Epidermal melanocyte (primary cell): ENCODE measurements around the gene MTMR4.
"Not testable (repeated sequence)": the region's sequence is repeated elsewhere in the genome, so short reads cannot be mapped to it uniquely, and the experiment has no call there.

ENCODE experiments used
- DNase-seq: peaks from one replicate; pipeline ENCODE4 v3.0.0; 2011; ENCODE audit warnings: low spot score; ENCODE audit not compliant: insufficient read length

MTMR4 gene

GRCh38 chr17:58492238-58493121, 22.0 kb downstream of the MTMR4 start:
- no peak for DNase-seq

- no peak for DNase-seq
Observed at GRCh38 chr17:58491510-58492045, 22.9 kb downstream of the MTMR4 start.

DNA sequence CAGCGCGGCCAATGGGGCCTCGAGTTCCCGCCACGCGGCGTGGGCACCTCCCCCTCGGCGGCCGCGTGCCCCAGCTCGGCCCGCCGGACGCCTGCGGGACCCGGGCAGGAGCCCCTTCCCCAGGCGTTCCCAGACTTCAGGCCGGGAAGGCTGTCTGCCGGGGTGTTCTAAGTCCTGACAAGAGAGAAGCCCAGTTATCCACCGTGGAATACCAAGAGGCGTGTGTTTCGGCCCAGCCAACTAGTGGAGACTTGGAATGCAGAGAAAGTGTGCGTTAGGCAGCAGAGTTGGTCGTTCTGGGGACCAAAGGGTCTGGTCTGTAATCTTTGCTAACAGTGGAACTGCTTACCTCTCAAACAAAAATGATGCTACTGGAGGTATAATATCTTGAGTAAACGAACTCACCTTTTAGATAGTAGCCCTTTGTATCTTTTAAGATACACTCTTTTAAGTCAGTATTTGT, 26.0 kb downstream of the MTMR4 start:
- no peak for DNase-seq

DNA sequence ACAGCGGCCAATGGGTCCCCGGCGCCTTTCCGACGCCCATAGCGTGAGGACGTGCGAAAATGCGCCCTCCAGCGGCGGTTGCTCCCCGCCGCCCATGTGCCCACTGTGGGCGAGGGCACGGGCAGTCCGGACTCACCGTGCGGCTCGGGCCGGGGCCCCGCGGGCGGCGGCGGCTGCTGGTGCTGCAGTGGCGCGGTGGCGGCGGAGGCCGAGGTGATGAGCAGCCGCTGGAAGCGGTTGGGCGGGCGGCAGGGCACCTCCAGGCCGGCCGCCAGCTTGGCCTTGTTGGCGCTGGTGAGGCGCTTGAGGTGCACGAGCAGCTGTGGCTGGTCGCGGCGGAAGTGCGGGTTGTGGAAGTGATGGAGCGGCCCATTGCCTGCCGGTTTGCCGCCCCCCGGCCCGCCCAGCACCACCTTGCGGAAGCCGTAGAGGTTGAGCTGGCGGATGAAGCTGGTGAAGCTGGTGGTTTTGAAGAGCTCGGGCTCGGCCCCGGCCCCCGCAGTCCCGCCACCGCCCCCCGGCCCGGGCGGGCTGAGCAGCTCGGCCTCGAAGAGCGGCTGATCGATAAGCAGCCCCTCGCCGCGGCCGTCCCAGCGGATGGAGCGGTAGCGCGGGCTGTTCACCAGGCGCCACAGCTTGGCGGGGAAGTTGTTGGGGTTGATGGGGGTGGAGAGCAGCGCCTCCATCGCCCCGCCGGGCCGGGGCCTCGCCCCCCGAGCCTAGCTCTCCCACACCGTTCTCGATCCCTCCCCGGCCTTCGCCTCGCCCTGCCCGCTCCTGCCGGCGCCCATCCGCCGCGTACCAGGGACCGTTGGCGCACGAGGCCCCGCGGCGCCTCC, 26.6 kb downstream of the MTMR4 start, which contains the start of gene HSF5:
TSS of gene HSF5 (minus strand) at position 820 of the 839 bp plus-strand sequence. CDS start at position 686, 134 bp downstream.
- DNase-seq: no peak

- DNase-seq: no peak
Observed at GRCh38 chr17:58484600-58484999, 29.8 kb downstream of the MTMR4 start.

GRCh38 chr17:58481798-58482197, 32.6 kb downstream of the MTMR4 start:
- not testable (repeated sequence) for DNase-seq

DNA sequence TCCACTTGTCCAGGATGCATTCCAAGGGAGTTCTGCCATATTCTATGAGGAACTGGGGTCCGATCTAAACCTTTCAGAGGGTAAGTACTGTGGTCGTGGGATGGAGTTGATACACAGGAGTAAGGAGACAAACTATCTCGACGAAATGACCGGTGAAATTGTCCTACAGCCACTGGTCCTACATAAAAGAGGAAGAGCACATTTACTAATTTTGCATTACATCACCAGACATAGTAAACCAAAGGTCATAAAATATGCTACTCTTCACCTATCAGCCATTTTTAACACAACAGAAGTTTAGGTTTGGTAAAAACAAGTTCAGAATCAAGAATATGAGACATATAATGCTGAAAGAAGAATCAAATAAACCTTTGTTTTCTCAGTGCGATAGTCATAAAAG, 34.3 kb downstream of the MTMR4 start:
- no peak for DNase-seq

DNA sequence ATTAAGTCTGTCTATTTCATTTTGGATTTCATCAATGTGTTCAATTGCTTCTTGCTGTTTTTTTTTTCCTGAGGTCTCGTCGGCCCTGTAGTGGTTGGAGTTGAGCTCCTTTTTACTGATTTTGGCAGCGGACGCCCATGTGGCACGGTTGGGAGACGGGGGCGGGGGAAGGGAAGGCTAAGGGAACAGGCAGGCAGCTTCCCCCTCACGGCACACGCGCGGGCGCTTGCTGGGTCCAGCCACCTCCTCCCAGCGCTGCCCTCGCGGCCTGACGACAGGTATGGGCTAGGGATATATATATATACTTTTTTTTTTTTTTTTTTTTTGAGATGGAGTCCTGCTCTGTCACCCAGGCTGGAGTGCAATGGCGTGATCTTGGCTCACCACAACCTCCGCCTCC, 37.6 kb downstream of the MTMR4 start:
- no peak for DNase-seq

GRCh38 chr17:58475985-58476384, 38.5 kb downstream of the MTMR4 start:
- no peak for DNase-seq

DNA sequence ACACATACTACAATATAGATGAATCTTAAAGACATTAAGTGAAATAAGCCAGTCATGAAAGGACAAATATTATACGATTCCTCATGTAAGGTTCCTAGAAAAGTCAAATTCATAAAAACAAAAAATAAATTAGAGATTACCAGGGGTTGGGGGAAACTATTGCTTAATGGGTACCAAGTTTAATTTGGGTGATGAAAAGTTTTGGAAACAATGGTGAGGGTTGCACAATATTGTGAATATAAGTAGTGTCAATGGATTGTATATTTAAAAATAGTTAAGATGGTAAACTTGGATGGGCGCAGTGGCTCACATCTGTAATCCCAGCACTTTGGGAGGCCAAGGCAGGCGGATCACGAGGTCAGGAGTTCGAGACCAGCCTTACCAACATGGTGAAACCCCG, 44.1 kb downstream of the MTMR4 start:
- DNase-seq: no peak

DNA sequence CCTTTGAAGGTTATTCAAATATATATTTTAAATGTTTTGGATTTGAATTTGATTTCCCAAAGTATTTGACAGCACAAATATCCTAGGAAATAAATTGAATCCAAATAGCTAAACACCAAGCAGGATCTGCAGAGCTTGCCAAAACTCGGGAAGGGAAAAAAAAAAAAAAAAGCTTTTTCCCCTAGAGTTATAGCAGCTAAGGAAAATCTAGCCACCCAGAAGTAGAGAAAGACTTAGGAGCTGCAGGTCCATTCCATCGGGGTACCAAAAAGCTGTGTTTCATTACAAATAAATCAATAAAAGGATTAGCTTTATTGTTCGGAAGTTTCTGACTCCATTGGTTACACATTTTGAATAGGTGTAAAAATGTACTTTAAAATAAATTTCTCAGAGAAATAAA, 45.5 kb downstream of the MTMR4 start:
- no peak for DNase-seq

DNA sequence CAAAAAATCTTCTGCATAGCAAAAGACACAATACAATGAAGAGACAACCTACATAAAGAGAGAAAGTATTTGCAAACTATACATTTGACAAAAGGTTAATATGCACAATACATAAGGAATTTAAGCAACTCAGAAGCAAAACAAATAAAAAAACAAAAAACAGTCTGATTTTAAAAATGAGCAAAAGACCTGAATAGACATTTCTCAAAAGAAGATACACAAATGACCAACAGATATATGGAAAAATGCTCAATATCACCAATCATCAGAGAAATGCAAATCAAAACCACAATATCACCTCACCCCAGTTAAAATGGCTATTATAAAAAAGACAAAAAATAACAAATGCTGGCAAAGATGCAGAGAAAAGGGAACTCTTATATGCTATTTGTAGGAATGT, 58.9 kb downstream of the MTMR4 start:
- DNase-seq: no peak

GRCh38 chr17:58452738-58453137, 61.7 kb downstream of the MTMR4 start:
- DNase-seq: no peak

DNA sequence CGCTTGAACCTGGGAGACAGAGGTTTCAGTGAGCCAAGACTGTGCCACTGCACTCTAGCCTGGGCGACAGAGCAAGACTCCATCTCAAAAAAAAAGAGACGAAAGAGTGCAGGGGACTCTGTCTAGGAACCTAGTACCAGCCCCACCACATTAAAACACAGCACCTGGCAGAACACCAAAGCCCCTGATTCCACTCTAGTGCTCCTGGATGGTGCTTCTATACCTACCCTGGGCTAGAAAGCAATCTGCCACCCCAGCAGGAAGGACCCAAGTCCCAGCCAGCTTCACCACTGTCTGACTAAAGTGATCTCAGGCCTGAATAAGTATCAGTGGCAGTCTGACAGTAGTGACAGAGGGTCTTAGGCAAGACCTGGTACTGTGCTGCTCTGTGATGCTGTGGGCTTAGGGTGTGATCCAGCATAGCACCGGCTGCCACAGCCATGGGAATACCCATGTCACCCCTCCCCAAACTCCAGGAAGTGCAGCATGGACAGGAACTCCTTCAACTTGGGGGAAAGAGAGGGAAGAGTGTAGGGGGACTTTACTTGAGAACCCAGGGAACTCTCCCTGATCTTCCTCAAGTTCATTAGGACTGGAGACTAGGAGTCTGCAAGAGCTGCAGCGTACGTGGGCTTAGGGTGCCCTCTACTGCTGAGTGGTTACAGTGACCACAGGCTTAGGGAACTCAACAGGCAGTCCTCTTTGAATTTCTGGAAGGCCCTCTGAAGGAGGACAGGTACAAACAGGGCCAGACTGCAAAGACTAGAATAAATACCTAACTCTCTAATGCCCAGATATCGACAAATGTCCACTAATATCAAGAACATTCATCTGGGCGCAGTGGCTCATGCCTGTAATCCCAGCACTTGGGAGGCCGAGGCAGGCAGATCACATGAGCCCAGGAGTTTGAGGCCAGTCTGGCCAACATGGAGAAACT, 67.1 kb downstream of the MTMR4 start:
- peak; percentile 25 for DNase-seq

GRCh38 chr17:58446086-58446485, 68.4 kb downstream of the MTMR4 start:
- no peak for DNase-seq
